Thyroid gland (tissue), 4 donors: ENCODE data around the gene MINPP1.
"Not testable (repeated sequence)": the region's sequence is repeated elsewhere in the genome, so short reads cannot be mapped to it uniquely, and the experiment has no call there.

Experiments
- POLR2A ChIP-seq, 2 donors: fragments of 450-650 bp; IDR thresholded peaks; one replicate each; pipeline ENCODE4 v1.6.1; 2017; ENCODE audit warnings: antibody characterized with exemption in 2 of 2, mild to moderate bottlenecking in 2 of 2, moderate library complexity in 1 of 2
- TF ChIP-seq, protein P1 (sequence below), 6 experiments: fragments of 200-600 bp in 3 of 6; fragments of 450-650 bp in 3 of 6; sonication (generic) in 3 of 6; IDR thresholded peaks; one replicate each; pipeline ENCODE4 v1.5.1; 2016 to 2019; ENCODE audit warnings: antibody characterized with exemption in 6 of 6, mild to moderate bottlenecking in 2 of 6, inconsistent platforms in 1 of 6, moderate library complexity in 1 of 6

- TF ChIP-seq, protein P1, sequence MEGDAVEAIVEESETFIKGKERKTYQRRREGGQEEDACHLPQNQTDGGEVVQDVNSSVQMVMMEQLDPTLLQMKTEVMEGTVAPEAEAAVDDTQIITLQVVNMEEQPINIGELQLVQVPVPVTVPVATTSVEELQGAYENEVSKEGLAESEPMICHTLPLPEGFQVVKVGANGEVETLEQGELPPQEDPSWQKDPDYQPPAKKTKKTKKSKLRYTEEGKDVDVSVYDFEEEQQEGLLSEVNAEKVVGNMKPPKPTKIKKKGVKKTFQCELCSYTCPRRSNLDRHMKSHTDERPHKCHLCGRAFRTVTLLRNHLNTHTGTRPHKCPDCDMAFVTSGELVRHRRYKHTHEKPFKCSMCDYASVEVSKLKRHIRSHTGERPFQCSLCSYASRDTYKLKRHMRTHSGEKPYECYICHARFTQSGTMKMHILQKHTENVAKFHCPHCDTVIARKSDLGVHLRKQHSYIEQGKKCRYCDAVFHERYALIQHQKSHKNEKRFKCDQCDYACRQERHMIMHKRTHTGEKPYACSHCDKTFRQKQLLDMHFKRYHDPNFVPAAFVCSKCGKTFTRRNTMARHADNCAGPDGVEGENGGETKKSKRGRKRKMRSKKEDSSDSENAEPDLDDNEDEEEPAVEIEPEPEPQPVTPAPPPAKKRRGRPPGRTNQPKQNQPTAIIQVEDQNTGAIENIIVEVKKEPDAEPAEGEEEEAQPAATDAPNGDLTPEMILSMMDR (IDR thresholded peaks at IDR 0.05): not testable (repeated sequence)
- TF ChIP-seq POLR2A (IDR thresholded peaks at IDR 0.05): not testable (repeated sequence)
Observed at GRCh38 chr10:87495446-87495845, 9.2 kb upstream of the MINPP1 start.
